Measurements from ENCODE around the gene ACTR2.
"Not testable (repeated sequence)": the region's sequence is repeated elsewhere in the genome, so short reads cannot be mapped to it uniquely, and the experiment has no call there.

ACTR2 gene

DNA sequence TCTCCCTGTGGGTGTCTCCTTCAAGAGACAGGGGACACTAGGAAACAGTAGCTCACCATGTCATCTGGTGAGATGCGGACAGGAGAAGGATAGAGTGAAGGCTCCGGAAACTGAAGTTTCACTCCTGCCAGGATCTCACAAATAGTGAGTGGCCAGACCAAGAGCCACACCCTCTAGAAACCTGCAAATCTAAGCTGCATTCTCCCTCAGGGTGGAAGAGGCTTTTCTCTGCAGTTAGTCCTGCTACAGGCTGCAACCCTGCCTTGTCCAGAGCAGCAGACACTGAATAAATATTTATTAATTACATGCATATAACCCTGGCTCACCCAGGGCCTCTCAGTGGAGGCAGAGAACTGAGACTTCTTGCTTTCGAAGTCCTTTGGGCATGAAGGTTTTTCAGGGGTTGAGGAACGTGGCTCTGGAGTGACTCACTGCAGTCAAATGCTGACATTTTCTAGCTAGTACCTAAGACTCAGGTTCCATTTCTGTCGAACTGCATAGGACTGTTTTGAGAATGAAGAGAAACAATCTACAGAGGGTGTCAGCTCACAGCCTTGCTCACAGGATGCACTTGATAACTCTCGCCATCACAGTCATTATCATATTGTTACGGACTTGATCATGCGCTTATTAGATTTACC, 87.3 kb downstream of the ACTR2 start:
- DNase-seq, result no peak

- DNase-seq, result no peak
Observed at GRCh38 chr2:65316072-65316471, 88.4 kb downstream of the ACTR2 start.

- not testable (repeated sequence) for DNase-seq
Observed at GRCh38 chr2:65317351-65317750, 89.7 kb downstream of the ACTR2 start.

DNA sequence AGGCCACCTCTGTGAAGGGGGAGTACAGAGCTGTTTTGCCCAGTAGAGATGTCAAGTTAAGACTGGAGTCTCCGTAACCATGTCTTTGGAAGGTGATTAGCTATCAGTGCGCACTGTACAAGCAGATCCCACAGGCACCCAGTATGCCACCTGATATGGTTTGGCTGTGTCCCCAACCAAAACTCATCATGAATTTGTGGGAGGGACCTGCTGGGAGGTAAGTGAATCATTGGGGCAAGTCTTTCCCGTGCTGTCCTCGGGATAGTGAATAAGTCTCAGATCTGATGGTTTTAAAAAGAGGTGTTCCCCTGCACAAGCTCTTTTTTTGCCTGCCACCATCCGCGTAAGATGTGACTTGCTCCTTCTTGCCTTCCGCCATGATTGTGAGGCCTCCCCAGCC, 90.2 kb downstream of the ACTR2 start:
- no peak for DNase-seq

DNA sequence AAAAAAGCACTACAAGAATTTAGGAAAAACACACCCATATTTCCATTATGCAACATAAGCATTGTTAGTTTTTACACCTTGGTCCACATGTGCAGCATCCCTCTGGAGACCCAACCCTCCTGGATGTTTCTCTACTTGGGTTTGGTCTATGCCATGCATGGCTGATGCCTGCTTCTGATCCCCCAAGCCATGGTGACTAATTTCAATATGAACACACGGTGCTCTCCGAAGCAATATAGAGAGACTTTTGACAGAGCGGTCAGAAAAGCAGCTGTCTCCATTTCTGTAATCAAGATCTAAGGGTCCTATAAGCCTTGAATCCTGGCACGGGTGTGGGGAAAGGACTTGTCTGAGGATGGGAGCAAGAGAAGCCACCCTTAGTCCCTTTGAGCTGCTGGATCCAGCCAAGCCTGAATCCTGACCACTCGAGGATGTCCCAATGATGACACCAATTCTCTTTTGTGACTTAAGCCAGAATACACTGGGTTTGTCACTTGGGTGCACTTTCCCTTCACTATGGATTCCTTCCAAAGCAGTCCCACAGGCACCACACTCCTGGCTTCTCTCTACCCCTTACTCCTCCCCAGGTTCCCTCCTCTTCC, 91.5 kb downstream of the ACTR2 start:
- no peak for DNase-seq

- no peak for DNase-seq
Observed at GRCh38 chr2:65319674-65320041, 92.0 kb downstream of the ACTR2 start.

- no peak for DNase-seq
Observed at GRCh38 chr2:65320042-65320725, 92.6 kb downstream of the ACTR2 start.

Data from SHP77 treated with DMSO at 0.1 percent for 48 hours (cell line).